ENCODE results near the gene POU2F2. TPM values are rescaled to one million over a fixed set of nuclear protein-coding genes. Genes with fewer than 3 reads are reported as not detected.

The POU2F2 gene
- total and polyA plus RNA-seq, 3 donors from 2014 or later, result 9.4 to 20.6 (median 13.2) TPM

DNA sequence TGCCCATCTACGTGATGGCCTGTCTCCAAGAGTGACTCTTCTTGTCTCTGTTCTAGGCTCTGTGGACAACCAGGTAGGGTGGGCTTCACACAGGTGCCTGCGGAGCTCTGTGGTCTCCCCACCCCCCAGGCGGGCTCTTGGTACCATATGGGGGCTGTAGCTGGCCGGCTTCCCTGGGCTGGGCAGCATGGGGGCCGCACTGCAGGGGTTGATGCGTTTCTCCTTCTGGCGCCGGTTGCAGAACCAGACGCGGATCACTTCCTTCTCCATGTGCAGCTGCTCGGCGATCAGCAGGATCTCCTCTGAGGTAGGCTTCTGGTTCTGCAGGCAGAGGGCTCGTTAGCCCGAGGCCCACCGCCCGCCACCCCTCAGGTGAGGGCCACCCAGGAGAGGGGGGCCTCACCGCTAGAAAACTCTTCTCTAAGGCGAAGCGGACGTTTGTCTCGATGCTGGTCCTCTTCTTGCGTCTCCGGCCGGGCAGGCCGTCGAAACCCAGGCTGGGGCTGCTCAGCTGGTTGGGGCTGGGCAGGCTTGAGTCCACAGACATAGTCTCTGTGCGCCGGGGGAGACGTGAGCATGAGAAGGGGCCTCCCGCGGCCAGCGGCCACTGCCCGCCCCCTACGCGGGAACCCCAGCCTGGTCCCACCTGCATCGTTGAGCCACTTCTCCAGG, 37.0 kb downstream of the POU2F2 start:
- no peak for DNase-seq
- Histone ChIP-seq H3K27ac (no peak overlapping the region), H3K27me3 (no peaks in the 10 kb centered on the region), H3K4me1 (no peaks in the 10 kb centered on the region), H3K36me3 (ENCODE audit: low read depth, missing control alignments) (no peaks in the 10 kb centered on the region), H3K9me3 (no peaks in the 10 kb centered on the region), H3K4me3 (peak overlapping the region in 1 of 2 donors; percentile 43)
- 50 to 78% methylated on average over 3 to 36 of the region's 36 CpGs for WGBS, 2 donors
- TF ChIP-seq POLR2A (IDR thresholded peaks at IDR 0.05), result no peak
- TF ChIP-seq, protein P1, sequence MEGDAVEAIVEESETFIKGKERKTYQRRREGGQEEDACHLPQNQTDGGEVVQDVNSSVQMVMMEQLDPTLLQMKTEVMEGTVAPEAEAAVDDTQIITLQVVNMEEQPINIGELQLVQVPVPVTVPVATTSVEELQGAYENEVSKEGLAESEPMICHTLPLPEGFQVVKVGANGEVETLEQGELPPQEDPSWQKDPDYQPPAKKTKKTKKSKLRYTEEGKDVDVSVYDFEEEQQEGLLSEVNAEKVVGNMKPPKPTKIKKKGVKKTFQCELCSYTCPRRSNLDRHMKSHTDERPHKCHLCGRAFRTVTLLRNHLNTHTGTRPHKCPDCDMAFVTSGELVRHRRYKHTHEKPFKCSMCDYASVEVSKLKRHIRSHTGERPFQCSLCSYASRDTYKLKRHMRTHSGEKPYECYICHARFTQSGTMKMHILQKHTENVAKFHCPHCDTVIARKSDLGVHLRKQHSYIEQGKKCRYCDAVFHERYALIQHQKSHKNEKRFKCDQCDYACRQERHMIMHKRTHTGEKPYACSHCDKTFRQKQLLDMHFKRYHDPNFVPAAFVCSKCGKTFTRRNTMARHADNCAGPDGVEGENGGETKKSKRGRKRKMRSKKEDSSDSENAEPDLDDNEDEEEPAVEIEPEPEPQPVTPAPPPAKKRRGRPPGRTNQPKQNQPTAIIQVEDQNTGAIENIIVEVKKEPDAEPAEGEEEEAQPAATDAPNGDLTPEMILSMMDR (IDR thresholded peaks at IDR 0.05), result no peak
- intact Hi-C loops (cut with DNase I; ENCODE audit: low total_unique reads), result no loop called here

DNA sequence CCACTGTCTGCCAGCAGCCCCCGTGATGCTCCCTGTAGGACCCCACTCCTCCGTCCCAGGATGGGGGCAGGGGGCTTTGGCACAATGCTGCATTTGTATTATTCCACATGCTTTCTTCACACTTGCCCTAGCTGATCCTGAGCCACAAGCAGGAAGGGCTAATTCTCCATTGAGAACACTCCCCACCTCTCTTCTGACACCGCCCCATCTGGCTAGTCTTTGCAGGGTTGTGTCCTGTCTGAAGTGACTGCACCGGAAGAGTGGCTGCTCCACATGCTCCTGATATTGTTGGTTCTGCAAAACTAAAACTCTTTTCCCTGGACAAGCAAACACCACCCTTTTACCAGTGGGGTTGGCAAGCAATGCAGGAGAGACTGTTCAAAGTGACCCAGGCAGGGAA, 38.3 kb downstream of the POU2F2 start:
- no peak overlapping the region for H3K27ac ChIP-seq
- no peaks in the 10 kb centered on the region for H3K4me1 ChIP-seq
- DNase-seq, result no peak
- no peaks in the 10 kb centered on the region for H3K36me3 ChIP-seq (ENCODE audit: low read depth, missing control alignments)
- no peak overlapping the region for H3K4me3 ChIP-seq
- no peaks in the 10 kb centered on the region for H3K27me3 ChIP-seq
- H3K9me3 ChIP-seq, result no peaks in the 10 kb centered on the region
- intact Hi-C loops (cut with DNase I; ENCODE audit: low total_unique reads), result no loop called here
- TF ChIP-seq, protein P1 (IDR thresholded peaks at IDR 0.05), result no peak
- no peak for TF ChIP-seq POLR2A (IDR thresholded peaks at IDR 0.05)
- WGBS, 2 donors, result 69 to 74% methylated on average over 4 of the region's 4 CpGs

DNA sequence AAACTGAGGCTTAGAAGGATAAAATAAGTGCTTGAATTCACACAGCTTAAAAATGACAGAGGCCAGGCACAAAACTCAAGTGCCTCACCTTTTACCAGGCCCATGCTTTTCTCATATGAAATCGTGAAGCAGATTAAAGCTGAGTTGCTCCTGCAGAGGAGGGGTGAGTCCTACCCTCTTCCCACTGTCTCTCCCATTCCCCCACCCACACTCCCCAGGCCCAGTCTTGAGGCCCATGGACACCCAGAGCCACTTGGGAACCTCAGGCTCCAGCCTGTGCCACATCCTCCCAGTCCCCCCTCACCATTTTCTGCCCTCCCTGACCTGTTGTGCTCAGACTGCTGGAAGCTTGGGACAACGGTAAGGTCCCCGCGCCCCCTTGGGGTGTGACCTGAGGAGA, 38.7 kb downstream of the POU2F2 start:
- no peak overlapping the region for H3K4me3 ChIP-seq
- WGBS, 2 donors, result 62 to 69% methylated on average over 4 of the region's 4 CpGs
- no peaks in the 10 kb centered on the region for H3K36me3 ChIP-seq (ENCODE audit: low read depth, missing control alignments)
- H3K4me1 ChIP-seq, result no peaks in the 10 kb centered on the region
- no peak overlapping the region for H3K27ac ChIP-seq
- TF ChIP-seq, protein P1 (IDR thresholded peaks at IDR 0.05), result no peak
- no peak for TF ChIP-seq POLR2A (IDR thresholded peaks at IDR 0.05)
- H3K9me3 ChIP-seq, result no peaks in the 10 kb centered on the region
- intact Hi-C loops (cut with DNase I; ENCODE audit: low total_unique reads), result no loop called here
- no peaks in the 10 kb centered on the region for H3K27me3 ChIP-seq
- no peak for DNase-seq

DNA sequence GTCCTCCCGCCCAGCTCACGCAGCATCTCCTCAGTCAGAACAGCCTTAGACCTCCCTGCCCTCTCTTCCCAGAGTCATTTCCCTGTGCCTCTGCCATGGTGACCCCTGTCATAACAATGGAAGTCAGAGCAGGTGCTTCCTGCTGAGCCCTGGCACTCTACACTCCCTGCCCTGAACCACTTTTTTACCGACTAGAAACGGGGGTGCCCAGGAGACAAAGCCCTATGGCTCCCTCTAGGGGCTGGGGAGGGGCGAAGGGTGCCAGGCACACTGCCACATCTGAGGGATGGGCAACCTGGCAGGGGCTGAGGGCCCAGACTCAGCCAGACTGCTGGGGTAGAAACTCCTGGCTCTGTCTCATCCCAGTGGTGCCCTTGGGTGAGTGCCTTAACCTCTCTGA, 39.9 kb downstream of the POU2F2 start:
- 50 to 55% methylated on average over 5 of the region's 5 CpGs for WGBS, 2 donors
- no peak overlapping the region for H3K27ac ChIP-seq
- no peak for DNase-seq
- H3K27me3 ChIP-seq, result no peaks in the 10 kb centered on the region
- H3K4me1 ChIP-seq, result no peaks in the 10 kb centered on the region
- intact Hi-C loops (cut with DNase I; ENCODE audit: low total_unique reads), result no loop called here
- TF ChIP-seq POLR2A (IDR thresholded peaks at IDR 0.05), result no peak
- TF ChIP-seq, protein P1 (IDR thresholded peaks at IDR 0.05), result no peak
- no peaks in the 10 kb centered on the region for H3K36me3 ChIP-seq (ENCODE audit: low read depth, missing control alignments)
- no peaks in the 10 kb centered on the region for H3K9me3 ChIP-seq
- H3K4me3 ChIP-seq, result no peak overlapping the region

DNA sequence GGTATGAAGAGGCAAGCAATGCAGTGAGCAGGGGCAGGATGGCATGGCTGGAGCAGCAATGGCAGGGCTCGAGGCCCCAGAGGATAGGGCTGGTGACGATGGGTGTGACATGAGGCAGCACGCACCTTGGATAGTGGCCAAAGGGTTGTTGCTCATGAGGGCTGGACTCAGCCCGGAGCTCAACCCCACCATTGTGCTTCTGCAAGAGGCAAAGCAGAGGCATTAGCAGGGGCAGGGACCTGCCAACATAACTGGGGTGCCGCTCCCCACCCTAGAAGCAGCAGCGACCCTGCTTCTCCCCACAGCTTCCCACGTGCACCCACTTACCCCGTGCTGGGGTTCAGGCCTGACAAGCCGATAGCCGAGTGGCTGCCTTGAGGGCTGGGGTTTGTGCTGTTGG, 40.5 kb downstream of the POU2F2 start:
- TF ChIP-seq, protein P1 (IDR thresholded peaks at IDR 0.05), result no peak
- TF ChIP-seq POLR2A (IDR thresholded peaks at IDR 0.05), result no peak
- H3K9me3 ChIP-seq, result no peaks in the 10 kb centered on the region
- no peak overlapping the region for H3K4me3 ChIP-seq
- no peaks in the 10 kb centered on the region for H3K36me3 ChIP-seq (ENCODE audit: low read depth, missing control alignments)
- intact Hi-C loops (cut with DNase I; ENCODE audit: low total_unique reads), result no loop called here
- H3K27ac ChIP-seq, result no peak overlapping the region
- WGBS, 2 donors, result 60 to 80% methylated on average over 3 to 10 of the region's 10 CpGs
- no peaks in the 10 kb centered on the region for H3K27me3 ChIP-seq
- H3K4me1 ChIP-seq, result no peaks in the 10 kb centered on the region
- DNase-seq, result no peak
